ENCODE results near the gene NUP98. TPM values are rescaled to one million over a fixed set of nuclear protein-coding genes. Genes with fewer than 3 reads are reported as not detected.

The NUP98 gene
- total and polyA plus RNA-seq, 2 of the 13 experiments (the other 11 are each of a cell fraction or from before 2014, with no cell fraction given) = 76.6 to 85.3 TPM

GRCh38 chr11:3797329-3798090 is at the start of gene NUP98 (continued):
- 0 out of 2 replicates have a peak, but pooled peaks have one; percentile 86 for TF ChIP-seq AKNA (CRISPR knock-in tag; IDR thresholded peaks at IDR 0.05; ENCODE audit: borderline replicate concordance)
- TF ChIP-seq DMAP1 (CRISPR knock-in tag; IDR thresholded peaks at IDR 0.05) = peak; percentile 76
- peak; percentile 74; the same call in 1 of the 2 replicates for TF ChIP-seq ZSCAN12 (CRISPR knock-in tag; IDR thresholded peaks at IDR 0.05)
- TF ChIP-seq ZNF569 (CRISPR knock-in tag; IDR thresholded peaks at IDR 0.05; ENCODE audit: borderline replicate concordance) = no peak
- TF ChIP-seq ZNF256 (CRISPR knock-in tag; conservative IDR thresholded peaks at IDR 0.05) = peak; percentile 97
- TF ChIP-seq BATF2 (CRISPR knock-in tag; IDR thresholded peaks at IDR 0.05) = no peak; the same call in 1 of the 2 replicates
- TF ChIP-seq ZNF407 (CRISPR knock-in tag; IDR thresholded peaks at IDR 0.05; ENCODE audit: not compliant biosample characterization) = peak; percentile 64
- 0 out of 2 replicates have a peak, but pooled peaks have one; percentile 42 for TF ChIP-seq SMAD9 (CRISPR knock-in tag; IDR thresholded peaks at IDR 0.05)
- peak; percentile 86 for TF ChIP-seq UBTF (CRISPR knock-in tag; IDR thresholded peaks at IDR 0.05)
- peak; percentile 67 for TF ChIP-seq TAF1 (CRISPR knock-in tag; IDR thresholded peaks at IDR 0.05)
- TF ChIP-seq AHR (CRISPR knock-in tag; IDR thresholded peaks at IDR 0.05) = peak; percentile 95; the same call in 1 of the 2 replicates
